HCT116 (cell line): Measurements from ENCODE around the gene PRRT2. TPM values are rescaled to one million over a fixed set of nuclear protein-coding genes. Genes with fewer than 3 reads are reported as not detected.

Experiments used
- ATAC-seq: fragments of 200-7000 bp; cut with Tn5 transposase; 2 replicates; pipeline ENCODE4 v1.9.1; 2020; ENCODE audit warnings: mild to moderate bottlenecking, moderate library complexity
- BruUV-seq: library from RNA; stranded (reverse); fragments of 400-500 nt; replicated peaks from 2 replicates; lab custom pipeline; 2021; lab: Mats Ljungman, UMichigan
- CTCF ChIA-PET: fragments of 300-600 bp; sonication (Branson Sonifier 250); formaldehyde crosslinking; loops from one replicate; lab custom pipeline; 2021; ENCODE audit warnings: antibody characterized with exemption; lab: Charles Lee
- POLR2A ChIA-PET: fragments of 300-600, 350-600 bp; sonication (Branson Sonifier 250); formaldehyde crosslinking; loops from one replicate; lab custom pipeline; 2021; ENCODE audit warnings: antibody characterized with exemption; lab: Charles Lee
- RAD21 ChIA-PET, 2 experiments: fragments of 300-600 bp; sonication (Branson Sonifier 250); formaldehyde crosslinking; loops; one replicate each; lab custom pipeline; 2023; ENCODE audit warnings: low total read pairs in 2 of 2; ENCODE audit not compliant: uncharacterized antibody in 2 of 2, unreplicated experiment in 2 of 2, low non-redundant PET in 1 of 2; lab: Charles Lee
- DNase-seq: peaks from one replicate; pipeline ENCODE4 v3.0.0-alpha.2; 2010; ENCODE audit warnings: low read depth, low spot score
- H2AFZ ChIP-seq: fragments of 200-600 bp; shearing (Covaris generic), sonication (generic); 2 replicates; pipeline ENCODE4 v1.6.1; 2017; ENCODE audit warnings: low read depth, mixed run types, mixed read lengths, antibody characterized with exemption, low read length; ENCODE audit not compliant: poor library complexity, severe bottlenecking
- H3K27ac ChIP-seq: 2 replicates; pipeline ENCODE4 v1.5.1; 2012; ENCODE audit warnings: low read depth, low read length
- H3K27me3 ChIP-seq: fragments of 200-600 bp; sonication (generic); 2 replicates; pipeline ENCODE4 v1.6.1; 2016; ENCODE audit warnings: mixed run types, low read length, mixed read lengths; ENCODE audit not compliant: insufficient read depth
- H3K36me3 ChIP-seq, 2 experiments: fragments of 200-500 bp in 1 of 2; fragments of 200-600 bp in 1 of 2; sonication (Bioruptor generic) in 1 of 2; sonication (generic) in 1 of 2; 2 replicates each; pipeline versions ENCODE4 v1.5.1 to v1.6.1; 2014 to 2016; ENCODE audit warnings: low read length in 2 of 2, inconsistent platforms in 1 of 2, mixed read lengths in 1 of 2, mixed run types in 1 of 2; ENCODE audit not compliant: insufficient read depth in 2 of 2, control insufficient read depth in 1 of 2
- H3K4me1 ChIP-seq, 2 experiments: fragments of 200-600 bp in 1 of 2; sonication (generic) in 1 of 2; 2 replicates each; pipeline versions ENCODE4 v1.5.1 to v1.6.1; 2012 to 2017; ENCODE audit warnings: low read length in 2 of 2, inconsistent platforms in 1 of 2, mild to moderate bottlenecking in 1 of 2, mixed read lengths in 1 of 2, mixed run types in 1 of 2, moderate library complexity in 1 of 2; ENCODE audit not compliant: insufficient read depth in 2 of 2, control insufficient read depth in 1 of 2
- H3K4me2 ChIP-seq: fragments of 200-600 bp; sonication (generic); 2 replicates; pipeline ENCODE4 v1.6.1; 2017; ENCODE audit warnings: mixed run types, low read length, mixed read lengths
- H3K4me3 ChIP-seq, 2 experiments: fragments of 200-600 bp in 1 of 2; sonication (generic) in 1 of 2; replicated peaks in 1 of 2; 2 replicates each; pipeline ENCODE4 v1.5.1; 2011 to 2016; ENCODE audit warnings: low read length in 2 of 2, control low read depth in 1 of 2, low read depth in 1 of 2, mild to moderate bottlenecking in 1 of 2, mixed read lengths in 1 of 2, mixed run types in 1 of 2
- H3K79me2 ChIP-seq: fragments of 200-600 bp; sonication (generic); 2 replicates; pipeline ENCODE4 v1.6.1; 2017; ENCODE audit warnings: mild to moderate bottlenecking, mixed run types, low read length, moderate library complexity, mixed read lengths; ENCODE audit not compliant: insufficient read depth
- H3K9ac ChIP-seq: fragments of 200-600 bp; sonication (generic); 2 replicates; pipeline ENCODE4 v1.6.1; 2016; ENCODE audit warnings: low read length, mixed read lengths
- H3K9me2 ChIP-seq: fragments of 200-600 bp; sonication (generic), shearing (Covaris generic); 2 replicates; pipeline ENCODE4 v1.6.1; 2017; ENCODE audit warnings: mixed run types, mild to moderate bottlenecking, moderate library complexity; ENCODE audit not compliant: insufficient read depth
- H3K9me3 ChIP-seq, 2 experiments: fragments of 200-500 bp in 1 of 2; fragments of 200-600 bp in 1 of 2; sonication (Bioruptor generic) in 1 of 2; sonication (generic) in 1 of 2; 2 replicates each; pipeline ENCODE4 v1.6.1; 2014 to 2017; ENCODE audit warnings: low read length in 2 of 2, mixed read lengths in 2 of 2, inconsistent platforms in 1 of 2, low read depth in 1 of 2, mild to moderate bottlenecking in 1 of 2, mixed run types in 1 of 2, moderate library complexity in 1 of 2; ENCODE audit not compliant: control insufficient read depth in 1 of 2, insufficient read depth in 1 of 2
- H4K20me1 ChIP-seq: fragments of 200-600 bp; sonication (generic), shearing (Covaris generic); 2 replicates; pipeline ENCODE4 v1.6.1; 2017; ENCODE audit warnings: mixed run types, mild to moderate bottlenecking, moderate library complexity; ENCODE audit not compliant: insufficient read depth
- ELF1 ChIP-seq: IDR thresholded peaks from 2 replicates; pipeline ENCODE4 v1.6.1; 2012; ENCODE audit warnings: low read depth, borderline replicate concordance
- EZH2 ChIP-seq: fragments of 200-600 bp; sonication (generic); IDR thresholded peaks from 2 replicates; pipeline ENCODE4 v1.6.1; 2017; ENCODE audit warnings: antibody characterized with exemption, mixed run types
- POLR2A ChIP-seq: IDR thresholded peaks from 2 replicates; pipeline ENCODE4 v1.7.0; 2011; ENCODE audit warnings: borderline replicate concordance; ENCODE audit not compliant: insufficient read depth, insufficient read length; ENCODE audit errors: extremely low read depth
- POLR2AphosphoS5 ChIP-seq: IDR thresholded peaks from 2 replicates; pipeline ENCODE4 v1.6.1; 2011; ENCODE audit warnings: mild to moderate bottlenecking, low read depth, low read length, moderate library complexity
- RAD21 ChIP-seq: IDR thresholded peaks from 2 replicates; pipeline ENCODE4 v1.6.1; 2012; ENCODE audit warnings: low read depth, mild to moderate bottlenecking
- SIN3A ChIP-seq: IDR thresholded peaks from 2 replicates; pipeline ENCODE4 v1.6.1; 2012; ENCODE audit warnings: low read depth
- intact Hi-C: fragments of 100-400 bp; cut with micrococcal nuclease; formaldehyde crosslinking; loops from 2 replicates; pipeline ENCODE4 v1.10.0; 2022
- total RNA-seq: library from RNA; stranded (reverse); gene quantifications from one replicate; pipeline ENCODE4 v1.2.1, GENCODE V29; 2021; ENCODE audit not compliant: unreplicated experiment
- TF ChIP-seq, protein P1 (sequence below): IDR thresholded peaks from 2 replicates; pipeline ENCODE4 v1.6.1; 2012

The PRRT2 gene
- total RNA-seq, 1 experiment from 2014 or later, result 4.0 TPM

GRCh38 chr16:29808219-29808900 is 3.6 kb upstream of the PRRT2 start:
- ChIA-PET RAD21 (interaction anchor here (0.7 to 1.5 kb wide), 5 partner anchors 8 to 213 kb away, joined by 3 to 7 read pairs (median 3); partner anchors contain the start of gene PAGR1 (in 1 of the 2)), POLR2A (interaction anchor here (0.6 to 2.0 kb wide), 8 partner anchors 8 to 118 kb away, joined by 3 to 20 read pairs (median 7); partner anchors contain the start of genes KCTD13, KIF22, MVP and PAGR1), CTCF (interaction anchor here (0.6 to 3.5 kb wide), 15 partner anchors 8 to 895 kb away, joined by 3 to 36 read pairs (median 5); partner anchors contain the start of genes ASPHD1, KIF22, MVP and PAGR1)
- Histone ChIP-seq H3K4me1 (peaks cover 40 to 79% of the 10 kb centered on the region in 2 experiments), H3K36me3 (peaks cover 6 to 20% of the 10 kb centered on the region in 2 experiments; a peak in 3 of 4 replicates), H3K9me3 (no peaks in the 10 kb centered on the region), H3K4me2 (peak overlapping the region; percentile 99), H3K27me3 (no peaks in the 10 kb centered on the region), H2AFZ (no peak overlapping the region), H4K20me1 (no peaks in the 10 kb centered on the region), H3K79me2 (peaks cover 35% of the 10 kb centered on the region), H3K4me3 (peak overlapping the region; percentile 50 to 74), H3K27ac (peak overlapping the region; percentile 100), H3K9ac (peak overlapping the region; percentile 95), H3K9me2 (no peaks in the 10 kb centered on the region)
- DNase-seq, result no peak
- intact Hi-C loops, result no loop called here
- BruUV-seq, result no TSS peak
- ATAC-seq, result no peak
- TF ChIP-seq EZH2 (no peak), POLR2AphosphoS5 (peak; percentile 60; the same call in 1 of the 2 replicates), POLR2A (no peak), RAD21 (no peak), SIN3A (no peak), ELF1 (no peak)
- TF ChIP-seq, protein P1, sequence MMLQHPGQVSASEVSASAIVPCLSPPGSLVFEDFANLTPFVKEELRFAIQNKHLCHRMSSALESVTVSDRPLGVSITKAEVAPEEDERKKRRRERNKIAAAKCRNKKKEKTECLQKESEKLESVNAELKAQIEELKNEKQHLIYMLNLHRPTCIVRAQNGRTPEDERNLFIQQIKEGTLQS, result no peak
